ENCODE data around the gene MAP2K4.

- no peak for TF ChIP-seq POLR2A (IDR thresholded peaks at IDR 0.05)
- no peak for TF ChIP-seq CTCF (IDR thresholded peaks at IDR 0.05)
- TF ChIP-seq POLR2AphosphoS5 (IDR thresholded peaks at IDR 0.05; ENCODE audit: insufficient read depth in 1 of 2, low read depth in 1 of 2): no peak
Measured at GRCh38 chr17:12068946-12069345, 48.3 kb downstream of the MAP2K4 start.
